ENCODE measurements around the gene ZC3H14. TPM values are rescaled to one million over a fixed set of nuclear protein-coding genes. Genes with fewer than 3 reads are reported as not detected.
A peak's percentile ranks its signal among the peaks of the same experiment; 100 is the strongest.

The ZC3H14 gene
- total RNA-seq, 1 donor from 2014 or later = 140 TPM

DNA sequence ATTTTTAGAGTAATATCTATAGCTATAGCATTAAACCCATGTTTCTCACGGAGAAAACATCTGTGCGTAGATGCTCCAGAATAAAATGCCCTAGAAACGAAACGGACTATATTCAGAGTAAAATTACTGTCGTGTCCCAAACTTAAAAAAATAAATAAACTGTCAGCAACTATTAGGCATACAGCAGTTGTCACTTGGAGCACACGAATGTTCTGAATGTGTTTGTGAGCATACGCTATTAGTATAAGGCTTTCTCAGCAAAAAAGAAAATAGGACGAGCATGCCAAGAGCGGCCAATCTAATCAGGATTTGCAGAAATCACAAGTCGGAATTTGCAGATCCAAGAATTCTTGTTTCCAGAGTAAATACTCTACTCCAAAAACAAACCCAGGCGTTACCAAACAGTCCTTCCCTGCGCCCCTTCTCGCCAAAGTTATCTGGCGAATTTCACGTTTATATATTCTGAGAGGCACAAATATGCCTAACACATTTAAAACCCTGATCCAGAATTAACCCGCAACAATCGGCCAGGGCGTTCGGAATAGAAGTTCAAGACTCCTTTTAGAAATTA, 8.9 kb upstream of the ZC3H14 start:
- H4K20me1 ChIP-seq (ENCODE audit: low read depth) = no peaks in the 10 kb centered on the region
- no peak overlapping the region for H3K27ac ChIP-seq
- TF ChIP-seq EZH2phosphoT487 (IDR thresholded peaks at IDR 0.05) (no peak), EZH2 (IDR thresholded peaks at IDR 0.05) (no peak), CTCF (IDR thresholded peaks at IDR 0.05) (no peak)
- Mint-ChIP-seq H3K27me3 (ENCODE audit: insufficient read depth, low read depth) (peaks cover 6% of the 10 kb centered on the region), H3K9me3 (peaks cover 2% of the 10 kb centered on the region), H3K36me3 (peaks cover 10% of the 10 kb centered on the region), H3K4me1 (peaks cover 28% of the 10 kb centered on the region), H3K4me3 (peak overlapping the region; percentile 97), H3K27ac (peak overlapping the region; percentile 93)
- H3K4me2 ChIP-seq = peak overlapping the region; percentile 75
- H3K79me2 ChIP-seq (ENCODE audit: low read depth) = peaks cover 40% of the 10 kb centered on the region
- H3F3A ChIP-seq (ENCODE audit: low read depth) = peaks cover 20% of the 10 kb centered on the region
- H3K9me3 ChIP-seq (ENCODE audit: low read depth) = no peaks in the 10 kb centered on the region
- no peak for DNase-seq (ENCODE audit: low spot score)
- peaks cover 16% of the 10 kb centered on the region for H3K4me1 ChIP-seq
- H3K27me3 ChIP-seq = peaks cover 16% of the 10 kb centered on the region
- peak overlapping the region; percentile 55 for H3K9ac ChIP-seq
- H3K4me3 ChIP-seq = peak overlapping the region; percentile 63
- peak overlapping the region; percentile 11 for H2AFZ ChIP-seq (replicated peaks)
- no peaks in the 10 kb centered on the region for H3K36me3 ChIP-seq

- Mint-ChIP-seq H3K9me3 (peaks cover 2% of the 10 kb centered on the region), H3K27me3 (ENCODE audit: insufficient read depth, low read depth) (peaks cover 6% of the 10 kb centered on the region), H3K27ac (peak within 1 kb of the TSS; percentile 93), H3K4me1 (peaks cover 28% of the 10 kb centered on the region), H3K36me3 (peaks cover 7% of the 10 kb centered on the region), H3K4me3 (peak within 1 kb of the TSS; percentile 97)
- H3K36me3 ChIP-seq = no peaks in the 10 kb centered on the region
- H3K9ac ChIP-seq = peak within 1 kb of the TSS; percentile 81
- peak; percentile 90 for DNase-seq (ENCODE audit: low spot score)
- no peaks in the 10 kb centered on the region for H4K20me1 ChIP-seq (ENCODE audit: low read depth)
- peaks cover 40% of the 10 kb centered on the region for H3K79me2 ChIP-seq (ENCODE audit: low read depth)
- TF ChIP-seq EZH2phosphoT487 (IDR thresholded peaks at IDR 0.05) = no peak
- no peak for TF ChIP-seq CTCF (IDR thresholded peaks at IDR 0.05)
- no peak for TF ChIP-seq EZH2 (IDR thresholded peaks at IDR 0.05)
- peak within 1 kb of the TSS; percentile 84 for H3K27ac ChIP-seq
- peak within 1 kb of the TSS; percentile 80 for H3K4me2 ChIP-seq
- peak within 1 kb of the TSS; percentile 63 for H3K4me3 ChIP-seq
- H3F3A ChIP-seq (ENCODE audit: low read depth) = peaks cover 20% of the 10 kb centered on the region
- H3K9me3 ChIP-seq (ENCODE audit: low read depth) = no peaks in the 10 kb centered on the region
- H2AFZ ChIP-seq (replicated peaks) = peak within 1 kb of the TSS; percentile 11
- H3K27me3 ChIP-seq = peaks cover 16% of the 10 kb centered on the region
- peaks cover 16% of the 10 kb centered on the region for H3K4me1 ChIP-seq
Measured at GRCh38 chr14:88554457-88555286, 8.2 kb upstream of the ZC3H14 start, which contains the start of gene PTPN21. TSS of gene PTPN21 (minus strand) at chr14:88555007. CDS start at chr14:88550417, 4,590 bp downstream.

DNA sequence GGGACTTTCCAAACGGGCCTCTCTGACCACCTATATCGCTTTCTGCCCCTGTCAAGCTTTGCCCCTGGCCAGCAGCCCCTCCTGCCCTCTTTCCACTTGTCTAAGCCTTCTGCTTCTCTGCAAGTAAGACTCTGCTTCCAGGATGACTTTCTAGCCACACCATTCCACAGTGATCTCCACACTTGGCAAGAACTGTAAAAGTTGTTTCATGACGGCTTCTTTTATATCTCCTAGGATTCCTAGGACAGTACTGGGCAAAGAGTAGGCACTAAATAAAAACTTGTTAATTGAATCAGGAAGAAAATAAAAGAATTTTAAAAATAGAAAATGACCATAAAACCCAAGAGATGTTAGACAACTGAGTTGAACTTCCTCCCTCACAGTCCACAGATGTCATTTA, 6.3 kb upstream of the ZC3H14 start:
- Histone ChIP-seq H3K27me3 (peaks cover 16% of the 10 kb centered on the region), H4K20me1 (ENCODE audit: low read depth) (no peaks in the 10 kb centered on the region), H2AFZ (replicated peaks) (no peak overlapping the region), H3K79me2 (ENCODE audit: low read depth) (peaks cover 27% of the 10 kb centered on the region), H3K4me1 (peaks cover 16% of the 10 kb centered on the region), H3K9me3 (ENCODE audit: low read depth) (no peaks in the 10 kb centered on the region), H3F3A (ENCODE audit: low read depth) (peaks cover 24% of the 10 kb centered on the region), H3K4me2 (no peak overlapping the region), H3K4me3 (no peak overlapping the region), H3K27ac (no peak overlapping the region), H3K9ac (no peak overlapping the region), H3K36me3 (no peaks in the 10 kb centered on the region)
- TF ChIP-seq CTCF (IDR thresholded peaks at IDR 0.05) (no peak), EZH2phosphoT487 (IDR thresholded peaks at IDR 0.05) (no peak)
- peaks cover 2% of the 10 kb centered on the region for H3K36me3 Mint-ChIP-seq
- peaks cover 6% of the 10 kb centered on the region for H3K27me3 Mint-ChIP-seq (ENCODE audit: insufficient read depth, low read depth)
- peak overlapping the region; percentile 30 for H3K4me3 Mint-ChIP-seq
- DNase-seq (ENCODE audit: low spot score) = no peak
- H3K9me3 Mint-ChIP-seq = peaks cover 2% of the 10 kb centered on the region
- H3K4me1 Mint-ChIP-seq = peaks cover 31% of the 10 kb centered on the region
- H3K27ac Mint-ChIP-seq = no peak overlapping the region

Data from neural progenitor cell (in vitro differentiated cells).